Stimulated activated naive CD8-positive, alpha-beta T cell treated with anti-CD3 and anti-CD28 coated beads, Interleukin-15, amount 100 ng/mL, for 72 hours (primary cell): Measurements from ENCODE around the gene PKIG.
"Not testable (repeated sequence)": the region's sequence is repeated elsewhere in the genome, so short reads cannot be mapped to it uniquely, and the experiment has no call there.

ENCODE experiments used
- ATAC-seq: fragments of 150-1000 bp; cut with Tn5 transposase; 2 replicates; pipeline ENCODE4 v1.10.0; 2021; ENCODE audit warnings: mild to moderate bottlenecking, moderate library complexity
- DNase-seq, 2 donors: peaks; one replicate each; pipeline ENCODE4 v3.0.0; 2021 to 2022
- H3K27ac Mint-ChIP-seq, 2 donors: one replicate each; pipeline ENCODE4 v1.8.0; 2022; ENCODE audit warnings: mild to moderate bottlenecking in 2 of 2, mixed read lengths in 2 of 2, moderate library complexity in 2 of 2
- H3K27me3 Mint-ChIP-seq: one replicate; pipeline ENCODE4 v1.8.0; 2022; ENCODE audit warnings: mixed read lengths
- H3K4me1 Mint-ChIP-seq: one replicate; pipeline ENCODE4 v1.8.0; 2022; ENCODE audit warnings: mild to moderate bottlenecking, mixed read lengths
- H3K4me3 Mint-ChIP-seq, 2 donors: one replicate each; pipeline ENCODE4 v1.8.0; 2022; ENCODE audit warnings: mild to moderate bottlenecking in 2 of 2, mixed read lengths in 2 of 2, moderate library complexity in 1 of 2
- H3K9me3 Mint-ChIP-seq, 2 donors: one replicate each; pipeline ENCODE4 v1.8.0; 2022; ENCODE audit warnings: mixed read lengths in 2 of 2

PKIG gene

DNA sequence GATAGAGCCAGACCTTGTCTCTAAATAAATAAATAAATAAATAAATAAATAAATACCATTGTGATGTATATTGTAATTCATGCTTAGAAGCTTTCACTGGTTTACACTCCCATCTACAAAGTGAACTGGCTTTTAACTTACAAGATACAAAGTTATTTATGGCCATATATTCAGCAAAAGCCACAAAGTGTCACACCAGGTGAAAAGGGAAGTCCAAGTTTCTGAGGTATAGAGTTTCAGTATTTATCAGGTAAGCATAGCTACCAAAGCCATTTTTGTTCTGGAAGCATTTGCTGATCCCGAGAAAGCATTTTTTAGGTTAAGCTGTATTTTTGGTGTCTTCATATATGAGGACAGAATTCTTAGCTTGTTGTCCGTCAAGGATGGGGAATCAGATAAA, 22.1 kb upstream of the PKIG start:
- Mint-ChIP-seq H3K9me3 (no peaks in the 10 kb centered on the region), H3K4me3 (no peak overlapping the region), H3K27ac (no peak overlapping the region), H3K27me3 (no peaks in the 10 kb centered on the region), H3K4me1 (no peaks in the 10 kb centered on the region)
- no peak for DNase-seq
- no peak for ATAC-seq

DNA sequence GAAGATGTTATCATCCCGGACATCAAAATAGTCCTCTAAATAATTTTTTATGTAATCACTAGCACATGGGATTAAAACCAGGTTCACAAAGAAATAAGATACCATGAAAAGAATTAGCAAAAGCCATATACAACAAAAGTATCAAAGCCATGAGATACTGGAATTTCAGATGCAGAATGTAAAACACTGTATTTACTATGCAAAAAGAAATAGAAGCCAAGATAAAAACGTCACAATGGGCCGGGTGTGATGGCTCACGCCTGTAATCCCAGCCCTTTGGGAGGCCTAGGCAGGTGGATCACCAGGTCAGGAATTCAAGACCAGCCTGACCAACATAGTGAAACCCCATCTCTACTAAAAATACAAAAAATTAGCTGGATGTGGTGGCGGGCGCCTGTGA, 21.6 kb upstream of the PKIG start:
- not testable (repeated sequence) for H3K4me1 Mint-ChIP-seq, H3K27me3 Mint-ChIP-seq, H3K4me3 Mint-ChIP-seq, DNase-seq, ATAC-seq, H3K9me3 Mint-ChIP-seq
- peak overlapping the region in 1 of 2 donors; percentile 27 for H3K27ac Mint-ChIP-seq

DNA sequence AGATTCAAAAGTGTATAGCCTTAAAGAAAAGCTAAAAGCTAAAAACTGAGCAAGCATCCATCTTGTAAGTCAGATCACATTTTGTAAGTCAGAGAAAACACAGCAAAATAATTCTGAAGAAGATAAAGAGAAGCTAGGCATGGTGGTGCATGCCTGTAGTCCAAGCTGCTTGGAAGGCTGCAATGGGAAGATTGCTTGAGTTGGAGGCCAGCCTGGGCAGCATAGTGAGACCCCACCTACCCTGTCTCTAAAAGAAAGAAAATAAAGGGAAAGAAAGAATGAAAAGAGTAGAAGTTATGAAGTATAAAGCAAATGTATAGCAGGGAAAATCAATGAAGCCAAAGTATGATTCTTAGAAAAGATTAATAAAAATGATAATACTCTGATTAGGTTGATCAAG, 20.5 kb upstream of the PKIG start:
- Mint-ChIP-seq H3K27me3 (no peaks in the 10 kb centered on the region), H3K27ac (no peak overlapping the region), H3K4me3 (no peak overlapping the region), H3K4me1 (no peaks in the 10 kb centered on the region), H3K9me3 (no peaks in the 10 kb centered on the region)
- ATAC-seq (no peak), DNase-seq (no peak)

DNA sequence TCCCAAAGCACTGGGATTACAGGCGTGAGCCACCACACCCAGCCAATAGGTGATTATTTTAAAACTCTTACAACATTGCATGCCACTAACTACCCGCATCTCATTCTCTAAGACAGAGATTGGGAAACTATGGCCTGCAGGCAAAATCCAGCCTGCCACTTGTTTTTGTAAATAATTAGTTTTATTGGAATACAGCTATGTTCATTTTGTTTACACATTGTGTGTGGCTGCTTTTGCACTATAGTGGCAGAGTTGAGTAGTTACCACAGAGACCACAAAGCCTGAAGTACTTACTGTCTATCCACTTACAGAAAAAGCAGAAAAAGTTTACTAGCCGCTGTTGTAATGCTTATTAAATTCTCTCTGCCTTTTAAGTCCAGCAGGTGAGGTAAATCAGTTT, 16.4 kb upstream of the PKIG start:
- H3K27ac Mint-ChIP-seq: peak overlapping the region in 1 of 2 donors; percentile 44
- ATAC-seq (no peak), DNase-seq (no peak)
- H3K4me3 Mint-ChIP-seq: no peak overlapping the region
- H3K9me3 Mint-ChIP-seq: no peaks in the 10 kb centered on the region
- no peaks in the 10 kb centered on the region for H3K27me3 Mint-ChIP-seq
- peaks cover 6% of the 10 kb centered on the region for H3K4me1 Mint-ChIP-seq

DNA sequence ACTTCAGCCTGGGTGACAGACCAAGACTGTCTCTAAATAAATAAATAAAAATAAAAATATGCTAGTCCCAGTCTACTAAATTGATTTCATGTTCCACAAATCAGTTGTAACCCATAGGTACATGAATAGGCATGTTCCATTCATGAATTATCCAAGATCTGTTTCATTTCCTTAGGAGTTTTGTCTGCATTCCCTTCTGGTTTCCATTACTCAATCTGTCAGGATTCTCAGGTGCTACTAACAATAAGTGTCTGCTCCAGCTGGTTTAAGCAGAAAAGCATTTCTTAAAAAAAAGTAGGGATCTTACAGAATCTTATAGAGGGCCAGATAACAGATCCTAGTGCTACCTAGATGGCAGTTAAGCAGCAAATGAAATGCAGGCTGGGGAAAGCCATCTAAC, 15.6 kb upstream of the PKIG start:
- Mint-ChIP-seq H3K9me3 (no peaks in the 10 kb centered on the region), H3K27ac (no peak overlapping the region), H3K4me3 (no peak overlapping the region), H3K4me1 (peaks cover 11% of the 10 kb centered on the region), H3K27me3 (no peaks in the 10 kb centered on the region)
- ATAC-seq: no peak
- DNase-seq: no peak

DNA sequence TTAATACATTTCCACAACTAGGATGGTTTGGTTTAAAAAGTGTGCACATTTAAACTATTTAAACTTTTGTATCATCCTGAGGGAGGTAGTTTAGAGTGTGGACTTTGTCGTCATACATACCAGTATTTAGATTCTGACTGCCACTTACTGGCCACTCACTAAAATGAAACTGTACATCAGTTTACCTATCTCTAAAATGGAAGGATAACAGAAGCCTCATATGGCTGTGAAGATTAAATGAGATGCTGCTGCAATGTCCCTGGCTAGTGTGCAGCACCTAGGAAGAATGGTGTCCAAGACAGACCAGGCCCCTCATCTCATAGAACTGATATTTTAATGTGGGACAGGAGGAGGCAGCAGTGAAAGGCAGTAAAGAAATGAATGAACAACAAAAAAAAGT, 12.0 kb upstream of the PKIG start:
- Mint-ChIP-seq H3K27me3 (no peaks in the 10 kb centered on the region), H3K4me3 (no peak overlapping the region), H3K4me1 (peaks cover 11% of the 10 kb centered on the region), H3K9me3 (no peaks in the 10 kb centered on the region), H3K27ac (no peak overlapping the region)
- DNase-seq (no peak), ATAC-seq (no peak)

DNA sequence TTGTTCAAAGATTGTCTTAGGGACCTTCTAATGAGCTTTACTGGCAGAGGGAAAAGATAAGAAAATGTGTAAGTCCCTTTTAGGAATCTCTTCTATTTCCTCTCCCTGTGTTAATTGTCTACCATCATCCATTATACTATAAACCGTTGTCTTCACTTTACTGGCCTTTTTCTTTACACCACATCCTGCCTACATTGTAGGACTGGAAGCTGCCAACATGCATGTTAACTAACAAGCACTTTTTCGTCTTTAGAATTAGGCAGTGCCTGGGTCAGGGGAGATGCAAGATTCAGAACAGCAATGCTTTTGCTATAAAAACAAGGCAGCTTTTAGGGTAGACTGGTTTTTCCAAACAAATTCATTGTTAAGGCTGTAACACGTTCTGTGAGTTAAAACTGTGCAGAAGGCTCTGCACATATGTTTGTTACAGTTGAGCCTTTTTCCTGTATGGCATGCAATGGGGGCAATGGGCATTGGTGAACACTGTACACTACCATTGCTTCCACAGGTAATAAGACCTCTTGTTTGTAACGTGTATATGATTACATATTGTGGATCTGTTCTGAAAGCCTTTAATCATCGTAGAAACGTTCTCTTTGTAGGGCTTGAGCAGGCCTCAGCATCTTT, 10.9 kb upstream of the PKIG start:
- no peaks in the 10 kb centered on the region for H3K9me3 Mint-ChIP-seq
- no peak overlapping the region for H3K4me3 Mint-ChIP-seq
- ATAC-seq (no peak), DNase-seq (no peak)
- H3K27me3 Mint-ChIP-seq: no peaks in the 10 kb centered on the region
- peaks cover 19% of the 10 kb centered on the region for H3K4me1 Mint-ChIP-seq
- H3K27ac Mint-ChIP-seq: no peak overlapping the region

DNA sequence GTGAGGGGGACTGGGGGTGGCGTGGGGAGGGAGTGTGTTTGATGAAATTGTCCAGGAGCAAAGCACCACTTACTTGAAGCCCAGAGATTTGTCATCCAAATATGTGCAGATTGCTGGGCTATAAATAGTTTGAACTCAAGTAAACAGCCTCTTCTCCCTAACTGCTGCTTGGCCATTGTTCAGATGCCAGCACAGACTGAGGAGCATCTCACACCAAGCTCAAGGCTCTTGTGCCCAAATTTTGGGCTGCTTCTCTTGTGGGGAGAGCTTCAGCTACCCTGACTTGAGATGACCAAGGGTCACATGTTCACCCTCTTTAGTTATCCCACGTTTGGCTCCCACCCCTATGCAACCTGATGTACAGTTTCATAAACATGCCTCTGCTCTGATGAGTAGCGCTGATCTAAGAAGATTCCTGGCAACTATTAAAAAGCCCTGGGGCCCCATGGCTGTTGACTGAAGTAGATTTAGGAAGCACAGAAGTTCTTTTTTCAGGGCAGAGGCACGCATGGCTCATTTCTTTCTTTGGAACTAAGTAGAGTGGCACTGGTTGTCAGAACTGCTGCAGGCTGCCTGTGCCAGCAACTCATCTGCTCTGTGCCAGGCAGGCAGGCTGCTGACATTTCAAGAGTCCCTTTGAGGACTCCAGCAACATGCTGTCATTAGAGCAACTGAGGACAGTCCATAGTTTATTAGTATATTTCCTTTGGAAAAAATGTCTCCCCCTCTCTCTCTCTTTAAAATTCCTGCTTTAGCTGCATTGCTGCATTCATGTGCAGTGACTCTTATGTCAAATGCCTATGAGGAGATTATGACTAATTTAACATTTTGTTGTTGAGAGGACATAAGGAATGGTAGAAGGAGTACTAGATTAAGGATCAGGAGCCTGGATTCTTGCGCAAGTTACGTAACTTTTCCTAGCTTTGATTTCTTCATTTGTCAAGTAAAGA, 9.6 kb upstream of the PKIG start:
- ATAC-seq (no peak), DNase-seq (no peak)
- H3K4me3 Mint-ChIP-seq: no peak overlapping the region
- H3K27ac Mint-ChIP-seq: peak overlapping the region in 1 of 2 donors; percentile 34
- H3K9me3 Mint-ChIP-seq: no peaks in the 10 kb centered on the region
- H3K27me3 Mint-ChIP-seq: no peaks in the 10 kb centered on the region
- peaks cover 27% of the 10 kb centered on the region for H3K4me1 Mint-ChIP-seq

DNA sequence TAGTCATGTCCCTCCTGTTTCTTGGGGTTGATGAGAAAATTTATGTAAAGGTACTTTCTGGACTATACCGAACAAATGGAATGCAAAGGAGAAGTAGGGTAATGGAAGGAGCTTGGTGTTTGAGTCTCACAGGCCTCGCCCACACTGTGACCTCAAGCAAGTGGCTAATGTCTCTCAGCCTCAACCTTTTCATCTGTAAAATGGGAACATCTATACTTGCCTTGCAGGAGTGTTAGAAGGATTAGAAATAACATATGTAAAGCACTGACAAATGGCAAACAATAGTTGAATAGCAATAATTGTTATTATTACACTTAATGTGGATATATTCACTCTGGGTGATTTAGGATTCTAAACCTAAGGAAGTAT, 8.9 kb upstream of the PKIG start:
- Mint-ChIP-seq H3K4me1 (peaks cover 27% of the 10 kb centered on the region), H3K27ac (no peak overlapping the region)
- ATAC-seq: no peak

DNA sequence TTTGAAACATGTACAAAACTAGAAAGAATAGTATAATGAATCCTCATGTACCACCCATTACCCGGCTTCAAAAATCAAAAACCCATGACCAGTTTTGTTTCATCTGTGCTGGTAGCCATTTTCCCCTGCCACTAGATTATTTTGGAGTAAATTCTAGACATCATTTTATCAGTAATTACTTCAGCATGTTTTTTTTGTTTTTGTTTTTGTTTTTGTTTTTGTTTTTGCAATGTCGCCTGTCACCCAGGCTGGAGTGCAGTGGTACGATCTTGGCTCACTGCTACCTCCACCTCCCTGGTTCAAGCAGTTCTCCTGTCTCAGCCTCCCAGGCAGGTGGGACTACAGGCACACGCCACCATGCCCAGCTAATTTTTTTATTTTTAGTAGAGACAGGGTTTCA, 8.0 kb upstream of the PKIG start:
- peak overlapping the region in 1 of 2 donors; percentile 54 for H3K27ac Mint-ChIP-seq
- peaks cover 27% of the 10 kb centered on the region for H3K4me1 Mint-ChIP-seq
- no peak for ATAC-seq
- H3K27me3 Mint-ChIP-seq: no peaks in the 10 kb centered on the region
- no peak for DNase-seq
- no peak overlapping the region for H3K4me3 Mint-ChIP-seq
- no peaks in the 10 kb centered on the region for H3K9me3 Mint-ChIP-seq

More for the DNA sequence above, 8.9 kb upstream of the PKIG start:
- Mint-ChIP-seq H3K9me3 (no peaks in the 10 kb centered on the region), H3K4me3 (no peak overlapping the region), H3K27me3 (no peaks in the 10 kb centered on the region)
- no peak for DNase-seq

DNA sequence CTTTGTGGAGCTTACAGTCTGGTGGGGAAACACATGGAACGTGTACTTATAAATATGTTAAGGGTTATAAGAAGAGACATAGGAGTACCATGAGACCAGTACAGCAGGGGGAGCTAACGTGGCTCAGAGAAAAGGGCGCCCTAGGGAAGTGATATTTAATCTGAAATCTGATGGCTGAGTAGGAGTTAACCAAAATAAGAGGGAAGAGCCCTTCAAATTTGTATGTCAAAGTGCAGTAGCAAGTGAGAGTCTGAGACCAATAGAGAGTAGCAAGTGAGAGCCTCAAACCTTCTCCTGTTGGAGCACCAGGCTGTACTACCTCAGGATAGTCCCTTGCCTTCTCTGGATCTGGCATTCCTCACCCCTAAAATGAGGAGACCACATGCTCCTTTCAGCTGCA, 6.1 kb upstream of the PKIG start:
- DNase-seq (no peak), ATAC-seq (no peak)
- H3K4me3 Mint-ChIP-seq: no peak overlapping the region
- H3K27ac Mint-ChIP-seq: peak overlapping the region; percentile 71 to 80
- H3K4me1 Mint-ChIP-seq: peaks cover 19% of the 10 kb centered on the region
- no peaks in the 10 kb centered on the region for H3K9me3 Mint-ChIP-seq
- H3K27me3 Mint-ChIP-seq: no peaks in the 10 kb centered on the region

DNA sequence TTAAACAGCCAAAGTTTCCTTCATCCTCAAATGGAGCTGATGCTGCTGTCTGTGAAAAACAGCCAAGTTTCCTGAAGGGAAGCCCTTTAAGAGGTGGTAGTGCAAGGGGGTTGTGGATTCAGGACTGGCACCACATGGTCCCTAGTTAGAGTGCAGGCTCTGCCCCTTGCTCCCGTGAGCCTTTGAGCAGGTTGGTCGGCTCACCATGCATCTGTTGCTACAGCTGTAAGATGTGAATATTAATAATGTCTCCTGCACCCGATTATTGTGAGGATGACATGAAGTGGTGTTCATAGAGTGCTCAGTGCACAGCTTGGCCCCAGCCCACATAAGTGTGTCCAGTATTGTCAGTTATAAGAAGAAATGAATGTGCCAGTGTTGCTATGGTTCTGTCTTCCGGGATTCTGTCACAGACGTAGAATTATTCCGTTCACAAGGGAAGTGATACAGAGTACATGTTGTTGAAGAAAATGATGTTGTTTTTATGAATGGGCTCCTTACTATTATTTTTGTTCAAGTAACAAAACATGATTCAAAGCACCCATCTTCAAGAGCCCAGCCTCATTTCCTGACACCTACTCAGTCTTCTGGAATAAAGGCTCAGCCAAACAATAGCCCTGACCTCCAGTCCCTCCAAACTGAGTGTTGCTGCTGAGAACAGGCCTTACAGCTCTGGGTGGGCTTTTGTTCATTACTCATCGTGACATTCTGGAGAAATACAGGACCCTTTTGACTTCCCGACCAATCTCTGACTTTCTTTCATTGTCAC, 2.9 kb upstream of the PKIG start:
- no peak for ATAC-seq
- H3K4me1 Mint-ChIP-seq: peaks cover 15% of the 10 kb centered on the region
- H3K4me3 Mint-ChIP-seq: no peak overlapping the region

DNA sequence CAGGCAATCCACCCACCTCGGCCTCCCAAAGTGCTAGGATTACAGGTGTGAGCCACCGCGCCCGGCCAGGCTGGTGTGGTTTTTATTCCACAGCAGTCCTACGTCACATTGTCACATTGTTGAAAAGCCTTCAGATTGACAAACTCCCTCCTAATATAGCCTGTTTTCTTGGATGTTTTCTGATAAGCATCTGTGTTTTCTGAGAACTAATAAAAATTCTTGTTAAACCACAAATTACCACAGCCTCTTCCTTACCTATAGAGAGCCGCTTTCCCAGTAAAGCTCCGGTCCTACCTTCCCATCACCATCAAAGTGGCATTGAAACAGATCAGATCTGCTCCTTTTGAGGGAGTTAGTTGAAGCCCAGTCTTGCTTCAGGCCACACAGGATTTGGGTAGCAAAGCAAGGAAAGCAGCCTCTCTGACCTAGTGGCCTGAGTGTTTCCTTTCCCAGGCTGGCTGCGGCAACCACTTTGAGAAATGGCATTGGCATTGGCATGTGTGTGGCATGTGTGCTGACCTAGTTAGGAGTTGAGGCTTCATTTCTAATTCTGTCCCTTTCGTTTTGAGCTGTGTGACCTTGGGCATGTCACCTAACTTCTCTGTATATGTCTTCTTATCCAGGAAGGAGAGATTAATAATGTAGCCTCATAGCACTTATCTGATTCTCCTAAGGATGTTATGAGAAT, 1.7 kb upstream of the PKIG start:
- Mint-ChIP-seq H3K9me3 (no peaks in the 10 kb centered on the region), H3K4me1 (peaks cover 18% of the 10 kb centered on the region), H3K27ac (peak overlapping the region in 1 of 2 donors; percentile 60), H3K4me3 (no peak overlapping the region), H3K27me3 (no peaks in the 10 kb centered on the region)
- DNase-seq (no peak), ATAC-seq (no peak)

More for the DNA sequence above, 2.9 kb upstream of the PKIG start:
- DNase-seq: no peak
- Mint-ChIP-seq H3K27ac (no peak overlapping the region), H3K9me3 (no peaks in the 10 kb centered on the region), H3K27me3 (no peaks in the 10 kb centered on the region)

DNA sequence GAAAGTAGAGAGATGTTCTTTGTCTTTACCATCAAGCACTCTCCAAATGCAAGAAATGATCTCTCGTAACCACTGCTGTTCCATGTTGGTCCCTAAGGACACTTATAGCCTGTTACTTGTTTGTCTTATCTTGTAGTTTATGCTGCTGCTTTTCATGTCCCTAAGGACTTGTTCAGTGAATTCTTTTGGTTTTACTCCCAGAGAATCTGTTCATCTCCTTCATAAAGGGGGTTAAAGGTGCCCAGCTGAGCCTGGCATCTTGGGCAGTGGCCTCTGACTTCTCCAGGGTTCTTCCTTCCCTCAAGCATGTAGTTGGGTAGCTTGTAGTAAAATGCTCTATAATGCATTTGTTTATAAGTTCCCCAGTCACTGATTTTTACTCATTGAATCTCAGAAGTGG, 864 bp upstream of the PKIG start:
- no peaks in the 10 kb centered on the region for H3K9me3 Mint-ChIP-seq
- no peak for DNase-seq
- ATAC-seq: no peak
- H3K4me1 Mint-ChIP-seq: peaks cover 14% of the 10 kb centered on the region
- no peaks in the 10 kb centered on the region for H3K27me3 Mint-ChIP-seq
- no peak overlapping the region for H3K4me3 Mint-ChIP-seq
- H3K27ac Mint-ChIP-seq: peak overlapping the region in 1 of 2 donors; percentile 74

DNA sequence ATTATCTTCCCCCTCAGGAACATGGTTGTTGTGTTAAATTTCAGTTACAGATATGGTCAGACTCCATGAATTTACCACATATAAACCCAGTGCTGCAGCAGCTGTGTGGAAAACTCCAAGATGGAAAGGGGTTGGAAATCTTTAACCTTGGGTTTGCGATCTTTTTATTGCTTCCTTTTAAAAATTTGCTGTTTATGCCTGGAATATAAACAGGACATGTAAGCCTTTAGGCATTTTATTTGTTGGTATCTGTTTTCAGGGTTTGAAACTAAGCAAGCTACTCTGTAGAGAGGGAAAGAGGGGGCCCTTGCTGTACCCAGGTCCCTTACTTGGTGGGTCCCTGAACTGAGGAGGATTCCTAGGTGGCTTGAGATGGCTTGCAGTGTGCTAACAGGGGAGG, 778 bp downstream of the PKIG start:
- no peak for DNase-seq
- no peak overlapping the region for H3K27ac Mint-ChIP-seq
- H3K4me1 Mint-ChIP-seq: peaks cover 6% of the 10 kb centered on the region

More for the DNA sequence above, 778 bp downstream of the PKIG start:
- Mint-ChIP-seq H3K9me3 (no peaks in the 10 kb centered on the region), H3K27me3 (no peaks in the 10 kb centered on the region), H3K4me3 (no peak overlapping the region)
- ATAC-seq: no peak
